NCI-H128 (cell line): ENCODE results near the gene CLDN4.

Experiments used
- DNase-seq: peaks from one replicate; lab custom pipeline; 2025; ENCODE audit not compliant: unreplicated experiment; lab: John Stamatoyannopoulos, UW

CLDN4 gene

GRCh38 chr7:73871163-73872011 is 40.6 kb downstream of the CLDN4 start:
- no peak for DNase-seq

GRCh38 chr7:73872056-73872908 is 41.5 kb downstream of the CLDN4 start:
- no peak for DNase-seq

DNA sequence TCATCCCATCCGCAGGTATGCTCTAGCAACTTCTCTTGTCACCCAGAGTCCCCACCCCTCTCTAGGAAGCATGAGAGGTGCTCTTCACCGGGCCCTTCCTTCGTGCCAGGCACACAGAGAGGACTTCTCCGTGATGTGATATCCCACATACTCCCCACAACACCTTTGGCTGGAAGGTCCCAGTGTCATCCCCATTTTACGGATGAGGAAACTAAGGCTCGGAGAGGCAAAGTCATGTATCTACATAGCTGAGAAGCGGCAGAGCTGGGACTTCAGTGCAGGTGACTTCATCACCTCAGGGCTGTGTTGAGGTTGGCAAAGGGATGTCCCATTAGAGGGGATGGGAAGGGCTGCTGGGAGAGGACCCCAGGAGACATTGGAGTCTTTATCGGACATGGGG is 45.6 kb downstream of the CLDN4 start:
- DNase-seq, result no peak

DNA sequence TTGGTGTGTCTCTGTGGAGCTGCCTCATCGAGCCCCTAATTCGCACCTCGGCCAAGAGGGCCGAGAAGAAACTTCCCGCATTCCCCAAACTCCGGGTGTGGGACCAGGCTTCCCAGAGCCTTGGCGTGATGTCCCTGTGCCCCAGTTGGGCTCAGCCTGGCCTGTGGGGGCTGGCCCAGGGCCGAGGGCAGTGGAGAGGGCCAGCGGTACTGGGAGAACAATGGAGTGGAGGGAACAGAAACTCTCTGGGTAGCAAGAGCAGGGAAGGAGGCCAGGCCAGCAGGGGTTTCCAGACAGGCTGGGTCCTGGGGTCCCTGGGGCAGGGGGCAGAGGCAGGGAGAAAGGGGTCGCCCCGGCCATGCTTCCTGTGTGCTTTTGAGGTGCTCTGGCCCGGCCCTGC is 46.2 kb downstream of the CLDN4 start:
- DNase-seq, result no peak

DNA sequence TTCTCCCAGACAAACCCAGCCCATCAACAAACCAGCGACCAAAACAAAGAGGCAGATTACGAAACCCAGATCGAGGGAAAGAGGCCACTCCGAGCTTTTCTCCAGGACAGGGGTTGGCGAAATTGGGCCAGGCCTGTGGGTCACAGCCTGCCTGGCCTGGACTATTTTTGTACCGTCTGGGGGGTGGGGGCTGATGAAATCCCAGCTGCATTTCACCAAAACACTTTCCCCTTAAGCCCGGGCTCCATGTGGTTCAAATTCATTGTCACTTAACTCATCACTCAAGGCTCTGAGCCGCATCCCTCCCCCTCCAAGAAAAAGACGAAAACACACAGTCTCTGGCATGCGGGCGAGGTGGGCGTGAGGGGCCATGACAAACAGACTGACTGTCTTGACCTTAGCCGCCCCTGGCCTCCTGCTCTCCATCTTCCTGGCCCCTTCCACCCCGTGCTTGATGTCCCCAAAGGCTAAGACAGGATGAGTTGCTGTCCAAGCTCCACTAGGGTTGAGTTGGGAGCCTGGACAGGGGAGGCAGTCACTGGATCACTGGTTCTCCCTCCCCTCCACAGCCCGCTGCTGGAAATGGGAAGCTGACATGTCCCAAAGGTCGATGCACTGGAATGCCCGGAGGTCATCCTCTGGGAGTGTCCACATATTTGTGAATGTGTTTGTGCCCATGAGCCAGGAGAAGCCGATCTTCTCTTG is 49.3 kb downstream of the CLDN4 start:
- DNase-seq, result no peak

GRCh38 chr7:73880755-73881328 is 50.0 kb downstream of the CLDN4 start:
- DNase-seq, result no peak

- no peak for DNase-seq
These were observed 50.7 kb downstream of the CLDN4 start for GRCh38 chr7:73881352-73882046.

GRCh38 chr7:73882047-73882402 is 51.2 kb downstream of the CLDN4 start:
- no peak for DNase-seq
